Rectal smooth muscle tissue (tissue), 1 donor: ENCODE results near the gene TAAR1.
"Not testable (repeated sequence)": the region's sequence is repeated elsewhere in the genome, so short reads cannot be mapped to it uniquely, and the experiment has no call there.

Experiments
- H3K27ac ChIP-seq: one replicate; pipeline ENCODE4 v1.7.0; 2013; ENCODE audit warnings: low read depth, low read length, inconsistent platforms
- H3K27me3 ChIP-seq: one replicate; pipeline ENCODE4 v1.7.0; 2013; ENCODE audit warnings: low read length; ENCODE audit not compliant: control insufficient read depth, insufficient read depth
- H3K36me3 ChIP-seq: one replicate; pipeline ENCODE4 v1.7.0; 2013; ENCODE audit warnings: low read length; ENCODE audit not compliant: control insufficient read depth, insufficient read depth
- H3K4me1 ChIP-seq: one replicate; pipeline ENCODE4 v1.7.0; 2013; ENCODE audit warnings: low read length; ENCODE audit not compliant: control insufficient read depth, insufficient read depth
- H3K4me3 ChIP-seq: one replicate; pipeline ENCODE4 v1.7.0; 2013; ENCODE audit warnings: low read length
- H3K9ac ChIP-seq: one replicate; pipeline ENCODE4 v1.7.0; 2013; ENCODE audit warnings: low read length

Gene TAAR1

DNA sequence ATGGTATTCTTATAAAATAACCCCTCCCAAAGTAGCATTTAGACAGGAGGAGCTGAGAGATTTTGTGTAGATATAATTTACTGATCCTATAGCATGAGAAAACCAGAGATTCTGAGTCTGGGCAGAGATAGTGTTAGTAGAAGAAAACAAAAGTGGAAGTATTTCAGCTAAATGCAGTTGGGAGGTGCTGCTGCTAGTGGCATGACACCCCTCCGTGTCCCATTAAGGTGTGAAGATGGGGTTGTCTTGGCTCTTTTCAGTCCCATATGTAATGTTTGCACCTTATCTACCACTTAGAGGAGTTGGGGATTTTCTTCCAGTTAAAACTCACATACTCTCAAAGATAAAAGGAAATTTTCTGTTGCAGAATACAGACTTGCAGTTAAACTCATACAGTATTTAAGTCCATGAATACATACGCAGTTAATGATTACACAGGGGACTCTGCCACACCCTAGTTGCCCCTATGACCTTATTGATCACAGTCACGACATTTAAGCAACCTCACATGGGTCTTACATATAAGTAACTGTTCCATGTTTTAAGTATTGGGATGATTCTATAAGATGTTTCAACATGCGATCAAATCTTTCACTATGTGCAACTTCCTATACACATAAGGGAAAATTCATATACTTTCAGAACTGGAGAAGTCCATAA is 46.4 kb downstream of the TAAR1 start:
- Histone ChIP-seq H3K9ac (no peak overlapping the region), H3K27ac (no peak overlapping the region), H3K4me1 (no peaks in the 10 kb centered on the region), H3K27me3 (no peaks in the 10 kb centered on the region), H3K4me3 (no peak overlapping the region), H3K36me3 (no peaks in the 10 kb centered on the region)

DNA sequence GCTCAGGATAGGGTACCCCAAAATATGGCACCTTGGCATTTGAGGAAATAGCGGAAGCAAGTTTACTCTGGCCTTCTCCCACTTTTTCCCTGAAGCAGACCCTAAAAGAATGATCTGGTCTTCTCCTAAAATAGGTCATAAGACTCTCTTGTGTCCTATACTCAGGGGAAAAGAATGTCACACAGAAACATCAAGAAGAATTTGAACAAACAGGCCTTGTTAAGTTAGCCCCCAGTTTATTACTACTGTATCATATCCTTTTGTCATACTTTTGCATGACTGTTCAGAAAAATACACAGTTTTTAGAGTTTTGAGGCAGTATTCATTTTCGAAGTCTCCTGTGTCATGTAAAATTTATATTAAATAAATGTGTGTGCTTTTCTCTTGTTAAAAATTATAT is 47.4 kb downstream of the TAAR1 start:
- Histone ChIP-seq H3K36me3 (no peaks in the 10 kb centered on the region), H3K4me3 (no peak overlapping the region), H3K4me1 (no peaks in the 10 kb centered on the region), H3K9ac (no peak overlapping the region), H3K27me3 (no peaks in the 10 kb centered on the region), H3K27ac (no peak overlapping the region)

DNA sequence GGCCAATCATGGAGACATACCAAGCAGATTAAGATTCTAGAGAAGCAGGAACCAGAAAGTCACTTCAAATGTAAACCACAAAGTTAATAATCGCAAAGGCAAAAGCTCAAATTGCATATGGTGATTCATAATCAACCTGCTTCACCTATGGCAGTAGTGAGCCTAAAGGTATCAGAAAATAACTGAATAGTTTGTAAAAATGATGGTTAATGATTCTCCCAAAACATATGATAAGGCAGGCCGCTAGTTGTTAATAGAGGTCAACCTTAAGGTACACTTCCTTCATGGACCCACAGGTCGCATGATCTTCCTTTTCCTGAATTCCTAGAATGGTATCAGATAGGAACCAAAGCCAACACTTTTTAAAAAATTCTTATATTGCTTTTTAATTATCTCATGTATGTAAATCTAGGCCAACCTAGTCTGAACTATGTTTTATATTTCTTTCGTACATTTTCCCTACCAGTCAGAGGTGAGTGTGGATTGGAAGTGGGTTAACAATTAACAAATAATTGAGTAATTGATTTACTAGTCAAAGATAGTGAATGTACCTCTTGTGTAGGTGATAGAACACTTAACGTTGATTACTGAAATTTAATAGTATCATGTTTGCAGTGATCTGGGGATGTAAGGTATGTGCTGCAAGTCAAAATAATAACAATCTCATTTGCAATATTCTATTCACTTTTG is 51.3 kb downstream of the TAAR1 start:
- no peak overlapping the region for H3K27ac ChIP-seq
- no peaks in the 10 kb centered on the region for H3K36me3 ChIP-seq
- no peak overlapping the region for H3K9ac ChIP-seq
- H3K4me1 ChIP-seq, result no peaks in the 10 kb centered on the region
- H3K27me3 ChIP-seq, result no peaks in the 10 kb centered on the region
- no peak overlapping the region for H3K4me3 ChIP-seq

DNA sequence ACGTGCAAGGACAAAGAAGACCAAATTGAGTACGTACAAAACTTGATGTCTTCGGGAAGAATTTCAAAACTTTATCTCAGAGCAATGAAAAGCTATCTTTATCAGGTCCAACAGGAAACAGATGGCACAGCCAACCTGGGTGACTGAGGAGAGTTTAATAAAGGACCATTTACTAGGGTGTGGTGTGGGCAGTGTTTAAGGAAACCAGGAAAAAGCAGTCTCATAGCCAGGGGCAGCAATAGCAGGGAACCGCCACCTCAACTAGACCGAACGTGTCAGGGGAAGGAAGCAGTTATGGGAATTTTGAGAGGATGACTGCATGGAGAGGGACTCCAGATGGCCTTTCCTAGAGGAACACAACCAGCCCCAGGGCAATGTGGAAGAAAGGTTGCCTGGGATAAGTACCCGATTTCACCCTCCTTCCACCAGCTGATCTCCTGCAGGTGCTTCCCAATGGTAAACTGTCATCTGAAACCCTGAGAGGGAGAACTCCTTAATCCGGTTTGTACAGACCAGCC is 54.3 kb downstream of the TAAR1 start:
- Histone ChIP-seq H3K36me3 (no peaks in the 10 kb centered on the region), H3K27me3 (no peaks in the 10 kb centered on the region), H3K9ac (no peak overlapping the region), H3K27ac (no peak overlapping the region), H3K4me1 (no peaks in the 10 kb centered on the region), H3K4me3 (no peak overlapping the region)

DNA sequence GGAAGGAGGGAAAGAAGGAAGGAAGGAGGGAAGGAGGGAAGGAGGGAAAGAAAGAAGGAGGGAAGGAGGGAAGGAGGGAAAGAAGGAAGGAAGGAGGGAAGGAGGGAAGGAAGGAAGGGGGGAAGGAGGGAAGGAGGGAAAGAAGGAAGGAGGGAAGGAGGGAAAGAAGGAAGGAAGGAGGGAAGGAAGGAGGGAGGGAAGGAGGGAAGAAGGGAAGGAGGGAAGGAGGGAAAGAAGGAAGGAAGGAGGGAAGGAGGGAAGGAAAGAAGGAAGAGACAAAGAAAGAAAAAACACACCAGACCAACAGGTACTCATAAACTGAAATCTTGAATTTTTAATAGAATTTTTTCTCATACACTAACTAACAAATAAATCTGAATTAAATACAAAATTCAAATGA is 58.1 kb downstream of the TAAR1 start:
- not testable (repeated sequence) for H3K27me3 ChIP-seq, H3K36me3 ChIP-seq, H3K4me3 ChIP-seq, H3K4me1 ChIP-seq, H3K9ac ChIP-seq, H3K27ac ChIP-seq

DNA sequence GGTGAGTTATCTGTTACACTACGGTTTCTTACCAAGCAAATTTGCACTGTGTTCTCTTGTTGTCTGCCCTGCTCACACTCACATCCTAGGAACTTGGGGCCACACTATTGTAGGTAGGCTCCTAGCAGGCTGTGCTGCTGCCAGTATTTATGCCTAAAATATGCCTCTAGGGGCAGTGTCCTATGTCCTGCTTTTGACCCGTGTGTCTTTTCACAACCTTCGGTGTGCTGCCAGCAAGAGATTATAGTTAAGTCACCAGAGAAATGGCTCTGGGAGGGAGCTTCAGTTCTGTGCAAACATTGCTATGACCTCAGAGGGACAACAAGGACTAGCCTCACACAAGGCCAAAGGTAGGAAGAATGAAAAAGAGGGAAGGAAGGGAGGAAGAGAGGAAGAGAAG is 60.5 kb downstream of the TAAR1 start:
- Histone ChIP-seq H3K4me1 (no peaks in the 10 kb centered on the region), H3K27me3 (no peaks in the 10 kb centered on the region), H3K9ac (no peak overlapping the region), H3K36me3 (no peaks in the 10 kb centered on the region), H3K27ac (no peak overlapping the region), H3K4me3 (no peak overlapping the region)

DNA sequence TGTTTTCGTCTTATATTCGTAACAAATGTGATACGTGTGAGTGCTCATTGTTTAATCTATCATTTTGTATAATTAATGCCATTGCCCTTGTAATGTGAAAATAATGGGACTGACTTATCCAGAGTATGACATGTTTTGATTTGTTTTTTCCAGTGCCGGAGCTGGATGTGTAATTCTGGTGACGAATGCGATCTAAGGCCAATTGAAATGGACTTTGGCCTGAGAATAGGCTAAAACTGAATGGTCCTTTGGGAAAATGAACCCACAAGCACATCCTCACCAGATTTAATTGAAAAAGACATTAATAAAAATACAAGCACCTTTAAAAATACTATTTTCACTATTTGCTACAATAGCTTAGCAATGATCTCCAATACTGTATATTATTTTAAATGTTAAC is 62.8 kb downstream of the TAAR1 start:
- H3K27me3 ChIP-seq, result no peaks in the 10 kb centered on the region
- no peak overlapping the region for H3K4me3 ChIP-seq
- no peak overlapping the region for H3K27ac ChIP-seq
- H3K4me1 ChIP-seq, result no peaks in the 10 kb centered on the region
- H3K36me3 ChIP-seq, result no peaks in the 10 kb centered on the region
- H3K9ac ChIP-seq, result no peak overlapping the region
